Measurements from ENCODE around the gene PRKAR2A.

PRKAR2A gene

GRCh38 chr3:48759071-48759470 lies 88.6 kb downstream of the PRKAR2A start:
- TF ChIP-seq ISL1 (CRISPR knock-in tag; IDR thresholded peaks at IDR 0.05) (no peak), ZNF565 (CRISPR knock-in tag; conservative IDR thresholded peaks at IDR 0.05; ENCODE audit: low read depth) (no peak), CSDC2 (CRISPR knock-in tag; IDR thresholded peaks at IDR 0.05) (no peak), ZNF8 (CRISPR knock-in tag; IDR thresholded peaks at IDR 0.05) (no peak), SNAI2 (CRISPR knock-in tag; IDR thresholded peaks at IDR 0.05) (no peak), GLIS3 (CRISPR knock-in tag; IDR thresholded peaks at IDR 0.05) (no peak), TCF4 (CRISPR knock-in tag; IDR thresholded peaks at IDR 0.05; ENCODE audit: borderline replicate concordance) (no peak), ZFP3 (CRISPR knock-in tag; IDR thresholded peaks at IDR 0.05) (no peak), BACH2 (CRISPR knock-in tag; IDR thresholded peaks at IDR 0.05; ENCODE audit: borderline replicate concordance) (no peak), PATZ1 (CRISPR knock-in tag; IDR thresholded peaks at IDR 0.05; ENCODE audit: borderline replicate concordance) (no peak)
- TF ChIP-seq, protein P1, sequence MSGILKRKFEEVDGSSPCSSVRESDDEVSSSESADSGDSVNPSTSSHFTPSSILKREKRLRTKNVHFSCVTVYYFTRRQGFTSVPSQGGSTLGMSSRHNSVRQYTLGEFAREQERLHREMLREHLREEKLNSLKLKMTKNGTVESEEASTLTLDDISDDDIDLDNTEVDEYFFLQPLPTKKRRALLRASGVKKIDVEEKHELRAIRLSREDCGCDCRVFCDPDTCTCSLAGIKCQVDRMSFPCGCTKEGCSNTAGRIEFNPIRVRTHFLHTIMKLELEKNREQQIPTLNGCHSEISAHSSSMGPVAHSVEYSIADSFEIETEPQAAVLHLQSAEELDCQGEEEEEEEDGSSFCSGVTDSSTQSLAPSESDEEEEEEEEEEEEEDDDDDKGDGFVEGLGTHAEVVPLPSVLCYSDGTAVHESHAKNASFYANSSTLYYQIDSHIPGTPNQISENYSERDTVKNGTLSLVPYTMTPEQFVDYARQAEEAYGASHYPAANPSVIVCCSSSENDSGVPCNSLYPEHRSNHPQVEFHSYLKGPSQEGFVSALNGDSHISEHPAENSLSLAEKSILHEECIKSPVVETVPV (CRISPR knock-in tag; IDR thresholded peaks at IDR 0.05): no peak
- TF ChIP-seq, protein P2, sequence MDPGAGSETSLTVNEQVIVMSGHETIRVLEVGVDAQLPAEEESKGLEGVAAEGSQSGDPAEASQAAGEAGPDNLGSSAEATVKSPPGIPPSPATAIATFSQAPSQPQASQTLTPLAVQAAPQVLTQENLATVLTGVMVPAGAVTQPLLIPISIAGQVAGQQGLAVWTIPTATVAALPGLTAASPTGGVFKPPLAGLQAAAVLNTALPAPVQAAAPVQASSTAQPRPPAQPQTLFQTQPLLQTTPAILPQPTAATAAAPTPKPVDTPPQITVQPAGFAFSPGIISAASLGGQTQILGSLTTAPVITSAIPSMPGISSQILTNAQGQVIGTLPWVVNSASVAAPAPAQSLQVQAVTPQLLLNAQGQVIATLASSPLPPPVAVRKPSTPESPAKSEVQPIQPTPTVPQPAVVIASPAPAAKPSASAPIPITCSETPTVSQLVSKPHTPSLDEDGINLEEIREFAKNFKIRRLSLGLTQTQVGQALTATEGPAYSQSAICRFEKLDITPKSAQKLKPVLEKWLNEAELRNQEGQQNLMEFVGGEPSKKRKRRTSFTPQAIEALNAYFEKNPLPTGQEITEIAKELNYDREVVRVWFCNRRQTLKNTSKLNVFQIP (CRISPR knock-in tag; IDR thresholded peaks at IDR 0.05; ENCODE audit: borderline replicate concordance, low read depth): no peak
- ATAC-seq: no peak

DNA sequence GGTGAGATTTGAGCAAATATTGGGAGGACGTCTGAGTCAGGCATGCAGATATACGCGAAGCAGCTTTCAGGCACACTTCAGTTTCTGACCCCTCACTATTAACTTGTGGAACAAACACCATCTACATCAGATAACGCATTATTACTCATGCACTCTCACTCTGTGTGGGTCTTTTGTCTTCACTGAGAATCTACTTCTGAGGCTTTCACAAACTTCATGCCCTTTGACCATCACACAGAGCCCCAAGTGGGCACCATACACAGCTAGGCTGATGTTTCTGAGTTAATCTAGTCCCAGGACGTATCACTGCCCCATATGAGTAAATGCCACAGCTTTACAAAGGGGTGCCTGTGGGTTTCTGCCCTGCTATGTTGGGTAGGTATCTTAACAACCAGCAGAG lies 91.0 kb downstream of the PRKAR2A start:
- no peak for ATAC-seq
- TF ChIP-seq ZFP30 (CRISPR knock-in tag; IDR thresholded peaks at IDR 0.05): no peak
- TF ChIP-seq ZFP3 (CRISPR knock-in tag; IDR thresholded peaks at IDR 0.05): no peak

GRCh38 chr3:48750856-48751255 lies 96.8 kb downstream of the PRKAR2A start:
- TF ChIP-seq, protein P2 (CRISPR knock-in tag; IDR thresholded peaks at IDR 0.05; ENCODE audit: borderline replicate concordance, low read depth): no peak
- no peak for TF ChIP-seq ZNF70 (CRISPR knock-in tag; IDR thresholded peaks at IDR 0.05)
- no peak for TF ChIP-seq CSDC2 (CRISPR knock-in tag; IDR thresholded peaks at IDR 0.05)
- TF ChIP-seq ZNF8 (CRISPR knock-in tag; IDR thresholded peaks at IDR 0.05): no peak
- TF ChIP-seq ZC3H10 (CRISPR knock-in tag; IDR thresholded peaks at IDR 0.05): no peak
- TF ChIP-seq GLIS3 (CRISPR knock-in tag; IDR thresholded peaks at IDR 0.05): no peak
- TF ChIP-seq TSHZ2 (CRISPR knock-in tag; IDR thresholded peaks at IDR 0.05): no peak
- no peak for TF ChIP-seq TOX (CRISPR knock-in tag; IDR thresholded peaks at IDR 0.05; ENCODE audit: borderline replicate concordance)
- no peak for TF ChIP-seq ZFP3 (CRISPR knock-in tag; IDR thresholded peaks at IDR 0.05)
- TF ChIP-seq CREB5 (CRISPR knock-in tag; IDR thresholded peaks at IDR 0.05; ENCODE audit: low read depth): no peak
- no peak for TF ChIP-seq OSR1 (CRISPR knock-in tag; IDR thresholded peaks at IDR 0.05)
- TF ChIP-seq, protein P1 (CRISPR knock-in tag; IDR thresholded peaks at IDR 0.05): no peak

More at GRCh38 chr3:48750856-48751255, 96.8 kb downstream of the PRKAR2A start:
- no peak for ATAC-seq

Data from SK-N-SH treated with all-trans-retinoic acid at 6 μM for 48 hours (cell line).